H1 (cell line): ENCODE data around the gene BNIP2. TPM values are rescaled to one million over a fixed set of nuclear protein-coding genes. Genes with fewer than 3 reads are reported as not detected.
A peak's percentile ranks its signal among the peaks of the same experiment; 100 is the strongest.

Experiments
- CTCF ChIA-PET: fragments of 300-600 bp; sonication (Branson Sonifier 250); formaldehyde crosslinking; loops from one replicate; lab custom pipeline; 2021; ENCODE audit not compliant: partially characterized antibody; lab: Charles Lee
- POLR2A ChIA-PET: fragments of 300-600 bp; sonication (Branson Sonifier 250); formaldehyde crosslinking; loops from one replicate; lab custom pipeline; 2021; ENCODE audit warnings: inconsistent platforms; ENCODE audit not compliant: partially characterized antibody; lab: Charles Lee
- DNase-seq, 2 experiments: peaks; one replicate each; pipeline versions ENCODE4 v3.0.0 to v3.0.0-alpha.2; 2010 to 2022; ENCODE audit warnings: low spot score in 2 of 2, low read depth in 1 of 2, mixed read lengths in 1 of 2
- FAIRE-seq: peaks from 2 replicates; lab custom pipeline; 2011; peaks lifted over from hg19 to GRCh38; lab: Jason Lieb, UNC
- H2AFZ ChIP-seq: 2 replicates; pipeline ENCODE4 v1.8.1; 2012; ENCODE audit warnings: low read length, inconsistent platforms
- H2AK5ac ChIP-seq: 2 replicates; pipeline ENCODE4 v1.6.1; 2013; ENCODE audit warnings: low read depth, low read length
- H2BK120ac ChIP-seq: replicated peaks from 2 replicates; pipeline ENCODE3; 2013; ENCODE audit warnings: low read depth, low read length, inconsistent platforms
- H2BK12ac ChIP-seq: 2 replicates; pipeline ENCODE4 v1.6.1; 2013; ENCODE audit warnings: low read depth, low read length
- H2BK15ac ChIP-seq: 2 replicates; pipeline ENCODE4 v1.6.1; 2013; ENCODE audit warnings: low read length
- H2BK20ac ChIP-seq: 2 replicates; pipeline ENCODE4 v1.6.1; 2013; ENCODE audit warnings: low read length
- H2BK5ac ChIP-seq: 2 replicates; pipeline ENCODE4 v1.6.1; 2013; ENCODE audit warnings: low read depth, low read length
- H3K14ac ChIP-seq: 2 replicates; pipeline ENCODE4 v1.6.1; 2013; ENCODE audit warnings: inconsistent platforms; ENCODE audit not compliant: insufficient read length
- H3K18ac ChIP-seq: 2 replicates; pipeline ENCODE4 v1.6.1; 2013; ENCODE audit warnings: low read length; ENCODE audit errors: extremely low read depth
- H3K23ac ChIP-seq: 2 replicates; pipeline ENCODE4 v1.6.1; 2013; ENCODE audit warnings: inconsistent platforms; ENCODE audit not compliant: insufficient read length
- H3K23me2 ChIP-seq: 2 replicates; pipeline ENCODE4 v1.6.1; 2013; ENCODE audit warnings: low read depth, low read length
- H3K27ac ChIP-seq: 2 replicates; pipeline ENCODE4 v1.6.1; 2011; ENCODE audit warnings: low read depth, low read length, inconsistent platforms
- H3K27me3 ChIP-seq, 4 experiments: replicated peaks in 1 of 4; 1 replicate in 1 of 4; 2 replicates in 3 of 4; pipeline versions ENCODE4 v1.6.1 to v1.8.1; 2011 to 2013; ENCODE audit warnings: low read length in 3 of 4, mild to moderate bottlenecking in 3 of 4, inconsistent platforms in 2 of 4, mixed read lengths in 2 of 4, moderate library complexity in 1 of 4; ENCODE audit not compliant: control insufficient read depth in 3 of 4, insufficient read depth in 3 of 4; ENCODE audit errors: extremely low read depth in 1 of 4
- H3K36me3 ChIP-seq, 4 experiments: 2 replicates each; pipeline versions ENCODE4 v1.6.1 to v1.8.1; 2011 to 2013; ENCODE audit warnings: mild to moderate bottlenecking in 4 of 4, low read length in 3 of 4, moderate library complexity in 2 of 4, control low read depth in 1 of 4, inconsistent platforms in 1 of 4; ENCODE audit not compliant: insufficient read depth in 4 of 4, control insufficient read depth in 2 of 4
- H3K4ac ChIP-seq: replicated peaks from 2 replicates; pipeline ENCODE3; 2013; ENCODE audit warnings: low read length, low read depth, mixed read lengths, inconsistent platforms; ENCODE audit not compliant: insufficient read length
- H3K4me1 ChIP-seq, 4 experiments: replicated peaks in 1 of 4; 1 replicate in 1 of 4; 2 replicates in 3 of 4; pipeline versions ENCODE4 v1.6.1 to v1.8.1; 2011 to 2013; ENCODE audit warnings: low read length in 3 of 4, inconsistent platforms in 2 of 4, mixed read lengths in 1 of 4; ENCODE audit not compliant: insufficient read depth in 4 of 4, control insufficient read depth in 3 of 4
- H3K4me2 ChIP-seq, 2 experiments: 2 replicates each; pipeline versions ENCODE4 v1.6.1 to v1.8.1; 2011 to 2013; ENCODE audit warnings: low read depth in 2 of 2, low read length in 2 of 2, control low read depth in 1 of 2, inconsistent platforms in 1 of 2, mild to moderate bottlenecking in 1 of 2; ENCODE audit not compliant: insufficient read depth in 1 of 2
- H3K4me3 ChIP-seq, 4 experiments: fragments of 200-600, 300-600 bp in 1 of 4; sonication (generic), shearing (Covaris generic), sonication (Bioruptor Twin) in 1 of 4; 2 replicates each; pipeline versions ENCODE4 v1.5.1 to v1.8.1; 2011 to 2016; ENCODE audit warnings: low read length in 4 of 4, low read depth in 3 of 4, control low read depth in 2 of 4, inconsistent platforms in 2 of 4, mild to moderate bottlenecking in 2 of 4, mixed read lengths in 1 of 4, moderate library complexity in 1 of 4; ENCODE audit not compliant: insufficient read depth in 2 of 4; ENCODE audit errors: extremely low read depth in 1 of 4
- H3K56ac ChIP-seq: replicated peaks from 2 replicates; pipeline ENCODE3; 2013; ENCODE audit warnings: low read depth, mild to moderate bottlenecking, mixed read lengths, low read length, inconsistent platforms; ENCODE audit not compliant: insufficient read length
- H3K79me1 ChIP-seq: 2 replicates; pipeline ENCODE4 v1.6.1; 2013; ENCODE audit warnings: low read depth, low read length, control low read depth
- H3K79me2 ChIP-seq, 2 experiments: 2 replicates each; pipeline versions ENCODE4 v1.6.1 to v1.8.1; 2012 to 2013; ENCODE audit warnings: low read length in 2 of 2, mild to moderate bottlenecking in 2 of 2, inconsistent platforms in 1 of 2; ENCODE audit not compliant: insufficient read depth in 2 of 2, control insufficient read depth in 1 of 2
- H3K9ac ChIP-seq, 4 experiments: replicated peaks in 1 of 4; 1 replicate in 1 of 4; 2 replicates in 3 of 4; pipeline versions ENCODE4 v1.6.1 to v1.8.1; 2011 to 2013; ENCODE audit warnings: low read depth in 3 of 4, low read length in 3 of 4, control low read depth in 2 of 4, mild to moderate bottlenecking in 2 of 4, moderate library complexity in 2 of 4, inconsistent platforms in 1 of 4; ENCODE audit errors: extremely low read depth in 1 of 4
- H3K9me3 ChIP-seq, 2 experiments: 2 replicates each; pipeline versions ENCODE4 v1.6.1 to v1.8.1; 2012 to 2013; ENCODE audit warnings: mild to moderate bottlenecking in 2 of 2, moderate library complexity in 2 of 2, control low read depth in 1 of 2, inconsistent platforms in 1 of 2, low read depth in 1 of 2, low read length in 1 of 2, mixed read lengths in 1 of 2; ENCODE audit not compliant: insufficient read depth in 2 of 2
- H4K20me1 ChIP-seq, 2 experiments: replicated peaks in 1 of 2; 2 replicates each; pipeline versions ENCODE3 to v1.8.1; 2011 to 2013; ENCODE audit warnings: inconsistent platforms in 2 of 2, low read length in 2 of 2, mild to moderate bottlenecking in 1 of 2; ENCODE audit not compliant: insufficient read depth in 2 of 2, control insufficient read depth in 1 of 2
- H4K5ac ChIP-seq: 2 replicates; pipeline ENCODE4 v1.6.1; 2013; ENCODE audit warnings: low read length, low read depth, mixed read lengths, inconsistent platforms; ENCODE audit not compliant: insufficient read length
- H4K8ac ChIP-seq: 2 replicates; pipeline ENCODE4 v1.8.0; 2013; ENCODE audit warnings: mild to moderate bottlenecking, moderate library complexity, low read length, inconsistent platforms; ENCODE audit not compliant: insufficient read depth; ENCODE audit errors: extremely low read depth
- H4K91ac ChIP-seq: replicated peaks from 2 replicates; pipeline ENCODE3; 2013; ENCODE audit warnings: low read length, mixed read lengths, inconsistent platforms; ENCODE audit not compliant: insufficient read length
- BACH1 ChIP-seq: IDR thresholded peaks from 2 replicates; pipeline ENCODE4 v1.6.1; 2012; ENCODE audit warnings: low read length, improper control_type of control experiment
- CBX8 ChIP-seq: fragments of 300-800, 300-1000 bp; sonication (generic); IDR thresholded peaks from 2 replicates; pipeline ENCODE4 v1.7.1; 2016; ENCODE audit warnings: low read depth, low read length, borderline replicate concordance
- JUN ChIP-seq: IDR thresholded peaks from 2 replicates; pipeline ENCODE4 v1.6.1; 2011; ENCODE audit warnings: low read depth, mild to moderate bottlenecking, improper control_type of control experiment, low read length
- RAD21 ChIP-seq, 2 experiments: IDR thresholded peaks in 1 of 2; conservative IDR thresholded peaks in 1 of 2; 2 replicates each; pipeline ENCODE4 v1.6.1; 2011; ENCODE audit warnings: low read depth in 2 of 2, low read length in 2 of 2, improper control_type of control experiment in 1 of 2, inconsistent platforms in 1 of 2, mild to moderate bottlenecking in 1 of 2, moderate library complexity in 1 of 2
- SAP30 ChIP-seq: fragments of 300-600 bp; sonication (generic); IDR thresholded peaks from 2 replicates; pipeline ENCODE4 v1.7.1; 2012; ENCODE audit warnings: low read length, moderate library complexity, mild to moderate bottlenecking, inconsistent platforms; ENCODE audit not compliant: insufficient read depth, insufficient replicate concordance
- WGBS, 2 experiments: shearing (Covaris generic) in 1 of 2; methylation state at CpG; one replicate each; pipeline versions ENCODE4 v1.1.6 to v1.1.7; 2013 to 2015; ENCODE audit warnings: low lambda C conversion rate in 2 of 2, mixed read lengths in 2 of 2, inconsistent platforms in 1 of 2, low coverage in 1 of 2, missing lambda C conversion rate in 1 of 2; ENCODE audit not compliant: insufficient replicate concordance in 2 of 2, insufficient coverage in 1 of 2, insufficient read length in 1 of 2; ENCODE audit errors: extremely low coverage in 1 of 2, missing lambda C conversion rate in 1 of 2; 5-methylcytosine and 5-hydroxymethylcytosine counted together
- polyA plus RNA-seq, 7 experiments: library from polyadenylated mRNA; depleted of rRNA in 3 of 7; stranded (reverse) in 5 of 7; unstranded in 2 of 7; fragments of >200 nt in 5 of 7; fragments of 200-250 nt in 2 of 7; gene quantifications; 1 replicate in 5 of 7; 2 replicates in 1 of 7; 4 replicates in 1 of 7; pipeline versions ENCODE4 v1.2.1 to v1.2.3, GENCODE V29; 2011 to 2013; ENCODE audit warnings: missing spikeins in 2 of 7, mixed read lengths in 2 of 7
- total RNA-seq: library from RNA; stranded (reverse); fragmentation: NEBNext Ultra II Directional; extraction: Animal tissue kit (Norgen Biotek cat#: 25700); gene quantifications from 2 replicates; pipeline ENCODE4 v1.2.1, GENCODE V29; 2021

BNIP2 gene
- total and polyA plus RNA-seq, 2 of the 8 experiments (the other 6 are each of a cell fraction or from before 2014, with no cell fraction given) = 11.8 to 40.6 TPM

GRCh38 chr15:59616379-59616778 is 72.7 kb downstream of the BNIP2 start:
- 91% methylated on average over 3 of the region's 3 CpGs; no CpG with 5 or more reads in 1 of the 2 experiments for WGBS, 2 experiments
- DNase-seq = no peak
- CTCF ChIA-PET = interaction anchor here (0.5 to 6.6 kb wide), 6 partner anchors 16 to 87 kb away, joined by 3 to 39 read pairs (median 4); no protein-coding TSS in a partner anchor

More at GRCh38 chr15:59616379-59616778, 72.7 kb downstream of the BNIP2 start:
- Histone ChIP-seq H3K27me3 (no peaks in the 10 kb centered on the region), H4K8ac (no peak overlapping the region), H3K56ac (no peak overlapping the region), H3K18ac (no peak overlapping the region), H2AK5ac (no peak overlapping the region), H3K27ac (no peak overlapping the region), H3K14ac (no peak overlapping the region), H3K9me3 (no peaks in the 10 kb centered on the region), H4K20me1 (no peaks in the 10 kb centered on the region), H3K4ac (no peak overlapping the region), H3K36me3 (no peaks in the 10 kb centered on the region), H2BK12ac (no peak overlapping the region), H2AFZ (no peak overlapping the region), H4K91ac (no peak overlapping the region), H3K4me1 (no peaks in the 10 kb centered on the region), H2BK5ac (no peak overlapping the region), H4K5ac (no peak overlapping the region), H2BK15ac (no peak overlapping the region), H3K79me1 (no peaks in the 10 kb centered on the region), H3K23me2 (no peaks in the 10 kb centered on the region), H3K23ac (no peak overlapping the region), H2BK120ac (no peak overlapping the region), H2BK20ac (no peak overlapping the region), H3K9ac (no peak overlapping the region)
- FAIRE-seq = no peak
- POLR2A ChIA-PET = no interaction called here
- no peak for TF ChIP-seq JUN
- no peak for TF ChIP-seq BACH1
- TF ChIP-seq SAP30 = no peak
- TF ChIP-seq CBX8 = no peak
- peak; percentile 16 to 27; a peak in 1 of 4 replicates for TF ChIP-seq RAD21 (IDR thresholded peaks at IDR 0.05 in 1 of 2, conservative IDR thresholded peaks at IDR 0.05 in 1 of 2; ENCODE audit: low read depth in 2 of 2, low read length in 2 of 2)
- TF ChIP-seq, all 59 proteins: peak for 1
- Histone ChIP-seq H3K4me3 (no peak overlapping the region), H3K4me2 (no peak overlapping the region), H3K79me2 (no peaks in the 10 kb centered on the region)
